Right atrium auricular region (tissue), 2 donors: ENCODE results near the gene EP300. TPM values are rescaled to one million over a fixed set of nuclear protein-coding genes. Genes with fewer than 3 reads are reported as not detected.

ENCODE experiments used
- DNase-seq: peaks from one replicate; pipeline ENCODE4 v3.0.0-alpha.2; 2019; ENCODE audit warnings: low spot score
- H3K27ac ChIP-seq, 2 donors: fragments of 200-600 bp; sonication (generic); 1 replicate in 1 of 2; 2 replicates in 1 of 2; pipeline ENCODE4 v1.5.1; 2016 to 2019
- H3K27me3 ChIP-seq, 2 donors: fragments of 200-600 bp; sonication (generic); one replicate each; pipeline versions ENCODE4 v1.5.1 to v1.6.0; 2017 to 2019
- H3K36me3 ChIP-seq: fragments of 200-600 bp; sonication (generic); one replicate; pipeline ENCODE4 v1.5.1; 2016
- H3K4me1 ChIP-seq, 2 donors: fragments of 200-600 bp; sonication (generic); one replicate each; pipeline versions ENCODE4 v1.5.1 to v1.6.0; 2017 to 2019
- H3K4me3 ChIP-seq, 2 donors: fragments of 200-600 bp; sonication (generic); 1 replicate in 1 of 2; 2 replicates in 1 of 2; pipeline ENCODE4 v1.5.1; 2017 to 2019; ENCODE audit warnings: mild to moderate bottlenecking in 1 of 2, moderate library complexity in 1 of 2
- H3K9me3 ChIP-seq, 2 donors: fragments of 200-600 bp; sonication (generic); one replicate each; pipeline ENCODE4 v1.5.1; 2019
- total RNA-seq, 2 donors: library from RNA; depleted of rRNA; stranded (reverse); fragments of >200 nt; gene quantifications; one replicate each; pipeline ENCODE4 v1.1.0, GENCODE V29; 2016
- TF ChIP-seq, protein P1 (sequence below), 2 donors: fragments of 200-600 bp; sonication (generic); IDR thresholded peaks; one replicate each; pipeline ENCODE4 v1.5.1; 2019; ENCODE audit warnings: antibody characterized with exemption in 2 of 2

The EP300 gene
- total RNA-seq, 2 donors from 2014 or later, result 28.0 to 41.7 TPM

DNA sequence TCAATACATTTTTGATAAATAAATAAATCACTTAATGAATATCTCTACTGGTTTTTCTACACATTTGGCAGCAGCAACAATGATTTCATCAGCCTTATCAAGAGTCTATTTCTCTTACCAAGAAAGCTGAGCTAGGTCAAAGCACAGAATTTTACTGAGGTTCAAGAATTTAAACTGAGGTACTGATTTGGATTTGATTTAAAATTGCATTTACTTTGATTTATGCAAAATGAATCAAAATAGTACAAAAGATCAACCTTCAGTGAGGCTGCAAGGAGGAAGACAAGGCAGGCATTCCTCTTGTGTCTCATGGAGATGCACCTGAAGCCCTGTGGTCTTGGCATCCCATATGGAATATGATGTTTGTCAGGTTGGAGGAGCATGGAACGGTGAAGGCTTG lies 15.5 kb upstream of the EP300 start:
- Histone ChIP-seq H3K4me1 (no peaks in the 10 kb centered on the region), H3K4me3 (no peak overlapping the region), H3K27ac (no peak overlapping the region), H3K36me3 (no peaks in the 10 kb centered on the region), H3K9me3 (no peaks in the 10 kb centered on the region), H3K27me3 (no peaks in the 10 kb centered on the region)
- TF ChIP-seq, protein P1, sequence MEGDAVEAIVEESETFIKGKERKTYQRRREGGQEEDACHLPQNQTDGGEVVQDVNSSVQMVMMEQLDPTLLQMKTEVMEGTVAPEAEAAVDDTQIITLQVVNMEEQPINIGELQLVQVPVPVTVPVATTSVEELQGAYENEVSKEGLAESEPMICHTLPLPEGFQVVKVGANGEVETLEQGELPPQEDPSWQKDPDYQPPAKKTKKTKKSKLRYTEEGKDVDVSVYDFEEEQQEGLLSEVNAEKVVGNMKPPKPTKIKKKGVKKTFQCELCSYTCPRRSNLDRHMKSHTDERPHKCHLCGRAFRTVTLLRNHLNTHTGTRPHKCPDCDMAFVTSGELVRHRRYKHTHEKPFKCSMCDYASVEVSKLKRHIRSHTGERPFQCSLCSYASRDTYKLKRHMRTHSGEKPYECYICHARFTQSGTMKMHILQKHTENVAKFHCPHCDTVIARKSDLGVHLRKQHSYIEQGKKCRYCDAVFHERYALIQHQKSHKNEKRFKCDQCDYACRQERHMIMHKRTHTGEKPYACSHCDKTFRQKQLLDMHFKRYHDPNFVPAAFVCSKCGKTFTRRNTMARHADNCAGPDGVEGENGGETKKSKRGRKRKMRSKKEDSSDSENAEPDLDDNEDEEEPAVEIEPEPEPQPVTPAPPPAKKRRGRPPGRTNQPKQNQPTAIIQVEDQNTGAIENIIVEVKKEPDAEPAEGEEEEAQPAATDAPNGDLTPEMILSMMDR (IDR thresholded peaks at IDR 0.05), result no peak
- DNase-seq, result no peak

DNA sequence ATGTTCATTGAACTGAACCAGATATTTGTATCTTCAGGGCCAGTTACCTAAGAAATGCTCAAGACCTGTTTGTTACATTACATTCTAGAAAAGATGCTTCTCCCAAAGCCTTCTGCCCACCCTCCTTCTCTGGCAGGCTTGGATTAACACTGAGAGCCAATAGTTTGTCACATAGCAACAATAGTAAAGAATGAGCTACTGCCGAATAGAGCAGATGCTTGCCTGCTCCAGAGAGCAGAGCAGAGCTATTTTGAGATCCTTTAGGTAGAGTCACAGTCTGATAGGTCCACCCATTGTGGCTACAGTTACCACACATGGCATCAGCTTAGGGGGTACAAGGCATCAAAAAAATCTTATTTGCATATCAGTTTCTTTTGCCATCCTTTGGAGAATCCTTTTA lies 13.5 kb upstream of the EP300 start:
- no peak overlapping the region for H3K4me3 ChIP-seq
- H3K9me3 ChIP-seq, result no peaks in the 10 kb centered on the region
- H3K36me3 ChIP-seq, result no peaks in the 10 kb centered on the region
- TF ChIP-seq, protein P1 (IDR thresholded peaks at IDR 0.05), result no peak
- H3K27ac ChIP-seq, result no peak overlapping the region
- H3K27me3 ChIP-seq, result no peaks in the 10 kb centered on the region
- DNase-seq, result no peak
- no peaks in the 10 kb centered on the region for H3K4me1 ChIP-seq

DNA sequence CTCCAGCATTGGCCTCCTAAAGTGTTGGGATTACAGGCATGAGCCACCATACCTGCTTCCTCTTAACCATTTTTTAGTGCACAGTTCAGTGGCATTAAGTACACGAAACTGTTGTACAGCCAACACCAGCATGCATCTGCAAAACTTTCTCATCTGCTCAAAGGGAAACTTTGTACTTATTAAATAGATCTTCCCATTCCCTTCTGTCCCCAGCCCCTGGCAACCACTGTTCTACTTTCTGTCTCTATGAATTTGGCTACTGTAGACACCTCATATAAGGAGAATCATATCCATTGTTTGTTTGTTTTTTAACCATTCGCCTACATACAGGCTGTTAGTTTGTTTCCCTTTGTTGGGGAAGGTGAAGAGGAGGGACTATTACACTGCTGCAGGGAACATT lies 6.5 kb upstream of the EP300 start:
- no peak for DNase-seq
- H3K27ac ChIP-seq, result no peak overlapping the region
- H3K4me3 ChIP-seq, result no peak overlapping the region
- no peaks in the 10 kb centered on the region for H3K4me1 ChIP-seq
- no peaks in the 10 kb centered on the region for H3K36me3 ChIP-seq
- H3K27me3 ChIP-seq, result no peaks in the 10 kb centered on the region
- no peaks in the 10 kb centered on the region for H3K9me3 ChIP-seq
- TF ChIP-seq, protein P1 (IDR thresholded peaks at IDR 0.05), result no peak

DNA sequence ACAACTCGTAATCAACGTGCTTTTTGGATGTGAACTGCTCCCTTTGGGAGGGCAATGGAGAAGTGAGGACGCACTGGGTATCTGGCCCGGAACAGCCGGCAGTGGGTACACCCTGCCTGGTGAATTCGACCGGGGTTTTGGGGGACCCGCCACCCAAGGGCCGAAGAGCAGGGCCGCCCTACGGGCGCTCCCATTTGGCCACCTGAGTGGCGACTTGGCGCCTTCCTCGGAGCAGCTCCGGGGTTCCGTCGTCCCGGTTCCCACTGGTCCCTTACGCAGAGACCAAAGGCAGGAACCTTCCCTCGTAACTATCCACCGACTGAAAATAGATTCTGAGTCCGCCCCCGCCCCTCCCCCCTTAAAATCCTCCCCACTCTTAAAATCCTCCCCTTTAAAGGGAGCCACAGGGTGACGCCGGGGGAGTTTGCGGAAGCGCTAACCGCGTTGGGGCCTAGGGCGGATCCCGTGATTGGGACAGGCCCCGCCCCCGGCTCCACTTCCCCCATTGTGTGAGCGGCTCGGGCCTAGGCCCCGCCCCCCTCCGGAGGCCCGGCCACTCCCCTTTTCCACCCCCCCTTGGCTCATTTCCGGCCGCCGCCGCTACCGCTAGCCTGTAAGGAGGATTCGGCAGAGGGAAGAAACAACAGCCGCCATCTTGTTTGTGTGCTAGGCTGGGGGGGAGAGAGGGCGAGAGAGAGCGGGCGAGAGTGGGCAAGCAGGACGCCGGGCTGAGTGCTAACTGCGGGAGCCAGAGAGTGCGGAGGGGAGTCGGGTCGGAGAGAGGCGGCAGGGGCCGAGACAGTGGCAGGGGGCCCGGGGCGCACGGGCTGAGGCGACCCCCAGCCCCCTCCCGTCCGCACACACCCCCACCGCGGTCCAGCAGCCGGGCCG lies 1.0 kb upstream of the EP300 start:
- TF ChIP-seq, protein P1 (IDR thresholded peaks at IDR 0.05), result no peak
- Histone ChIP-seq H3K36me3 (no peaks in the 10 kb centered on the region), H3K27ac (peak overlapping the region; percentile 99 to 100), H3K9me3 (no peaks in the 10 kb centered on the region), H3K4me3 (peak overlapping the region; percentile 97 to 98), H3K27me3 (no peaks in the 10 kb centered on the region), H3K4me1 (peaks cover 0 to 31% of the 10 kb centered on the region in 2 donors)
- peak; percentile 99 for DNase-seq

DNA sequence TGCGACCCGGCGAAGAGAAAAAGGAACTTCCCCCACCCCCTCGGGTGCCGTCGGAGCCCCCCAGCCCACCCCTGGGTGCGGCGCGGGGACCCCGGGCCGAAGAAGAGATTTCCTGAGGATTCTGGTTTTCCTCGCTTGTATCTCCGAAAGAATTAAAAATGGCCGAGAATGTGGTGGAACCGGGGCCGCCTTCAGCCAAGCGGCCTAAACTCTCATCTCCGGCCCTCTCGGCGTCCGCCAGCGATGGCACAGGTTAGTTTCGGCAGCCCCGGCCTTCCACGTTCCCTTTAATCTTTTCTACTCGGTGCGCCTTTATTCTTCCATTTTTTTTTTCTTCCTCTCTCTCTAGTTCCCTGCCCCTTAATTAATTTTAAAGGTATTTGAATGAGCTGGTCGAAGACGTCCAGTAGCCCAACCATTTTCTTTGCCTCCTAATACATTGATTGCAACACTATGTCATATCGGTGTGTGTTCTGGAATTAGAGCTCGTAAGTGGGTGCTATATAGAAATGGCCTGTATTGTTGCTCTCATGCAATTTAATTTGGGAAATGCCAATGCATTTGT lies 537 bp downstream of the EP300 start:
- peaks cover 0 to 44% of the 10 kb centered on the region in 2 donors for H3K4me1 ChIP-seq
- H3K27me3 ChIP-seq, result no peaks in the 10 kb centered on the region
- no peak for DNase-seq
- no peaks in the 10 kb centered on the region for H3K9me3 ChIP-seq
- peak overlapping the region; percentile 97 to 98 for H3K4me3 ChIP-seq
- no peaks in the 10 kb centered on the region for H3K36me3 ChIP-seq
- peak overlapping the region; percentile 99 to 100 for H3K27ac ChIP-seq
- TF ChIP-seq, protein P1 (IDR thresholded peaks at IDR 0.05), result no peak
